HEK293T (cell line): ENCODE results near the gene TCN2.

Source experiments
- CTCF ChIA-PET: fragments of 350-600 bp; formaldehyde crosslinking; extraction: SDS; loops from one replicate; lab custom pipeline; 2021; ENCODE audit warnings: antibody characterized with exemption, inconsistent platforms; lab: Yijun Ruan, JAX
- POLR2A ChIA-PET: fragments of 350-600 bp; formaldehyde crosslinking; extraction: SDS; loops from one replicate; lab custom pipeline; 2020; ENCODE audit warnings: antibody characterized with exemption, inconsistent platforms; lab: Yijun Ruan, JAX
- DNase-seq: peaks from one replicate; pipeline ENCODE4 v3.0.0; 2012; ENCODE audit warnings: mixed read lengths; ENCODE audit errors: extremely low spot score
- ARNT ChIP-seq: fragments of 450-650 bp; IDR thresholded peaks from 2 replicates; pipeline ENCODE4 v1.6.1; 2017; ENCODE audit warnings: mild to moderate bottlenecking
- BHLHE40 ChIP-seq: fragments of 450-650 bp; IDR thresholded peaks from 2 replicates; pipeline ENCODE4 v1.6.1; 2016; ENCODE audit warnings: mild to moderate bottlenecking, moderate library complexity, borderline replicate concordance
- CTBP1 ChIP-seq: fragments of 450-650 bp; IDR thresholded peaks from 2 replicates; pipeline ENCODE4 v1.6.1; 2016; ENCODE audit warnings: borderline replicate concordance
- ELF4 ChIP-seq: fragments of 450-650 bp; IDR thresholded peaks from 2 replicates; pipeline ENCODE4 v1.6.1; 2017; ENCODE audit warnings: antibody characterized with exemption
- FOXA1 ChIP-seq: fragments of 450-650 bp; IDR thresholded peaks from 2 replicates; pipeline ENCODE4 v1.6.1; 2016; ENCODE audit warnings: mild to moderate bottlenecking
- FOXK2 ChIP-seq: fragments of 450-650 bp; IDR thresholded peaks from 2 replicates; pipeline ENCODE4 v1.6.1; 2016; ENCODE audit warnings: mild to moderate bottlenecking
- FOXM1 ChIP-seq: fragments of 450-650 bp; IDR thresholded peaks from 2 replicates; pipeline ENCODE4 v1.6.1; 2017; ENCODE audit warnings: mild to moderate bottlenecking, borderline replicate concordance
- HDGF ChIP-seq: fragments of 450-650 bp; IDR thresholded peaks from 2 replicates; pipeline ENCODE4 v1.6.1; 2017; ENCODE audit warnings: antibody characterized with exemption, borderline replicate concordance
- L3MBTL2 ChIP-seq: fragments of 450-650 bp; conservative IDR thresholded peaks from 2 replicates; pipeline ENCODE4 v1.6.1; 2016; ENCODE audit warnings: mild to moderate bottlenecking
- LEF1 ChIP-seq: fragments of 450-650 bp; IDR thresholded peaks from 2 replicates; pipeline ENCODE4 v1.6.1; 2017; ENCODE audit warnings: mild to moderate bottlenecking, borderline replicate concordance
- NFRKB ChIP-seq: fragments of 450-650 bp; IDR thresholded peaks from 2 replicates; pipeline ENCODE4 v1.6.1; 2016; ENCODE audit warnings: mild to moderate bottlenecking, moderate library complexity
- PKNOX1 ChIP-seq: fragments of 450-650 bp; IDR thresholded peaks from 2 replicates; pipeline ENCODE4 v1.6.1; 2016
- SP1 ChIP-seq: fragments of 450-650 bp; IDR thresholded peaks from 2 replicates; pipeline ENCODE4 v1.6.1; 2017
- SUZ12 ChIP-seq: fragments of 450-650 bp; IDR thresholded peaks from 2 replicates; pipeline ENCODE4 v1.6.1; 2016; ENCODE audit warnings: mild to moderate bottlenecking
- TARDBP ChIP-seq: fragments of 450-650 bp; IDR thresholded peaks from 2 replicates; pipeline ENCODE4 v1.6.1; 2016
- ZNF384 ChIP-seq: fragments of 450-650 bp; IDR thresholded peaks from 2 replicates; pipeline ENCODE4 v1.6.1; 2016

Gene TCN2

GRCh38 chr22:30654361-30654760 is 47.4 kb downstream of the TCN2 start:
- ChIA-PET CTCF (no interaction called here), POLR2A (no interaction called here)
- no peak for DNase-seq
- no peak for TF ChIP-seq NFRKB
- no peak for TF ChIP-seq HDGF
- TF ChIP-seq FOXM1: no peak
- no peak for TF ChIP-seq SUZ12
- no peak for TF ChIP-seq ELF4
- no peak for TF ChIP-seq FOXK2
- no peak for TF ChIP-seq CTBP1
- TF ChIP-seq BHLHE40: no peak
- TF ChIP-seq LEF1: no peak
- no peak for TF ChIP-seq SP1
- TF ChIP-seq ARNT: no peak
- TF ChIP-seq ZNF384: no peak
- no peak for TF ChIP-seq PKNOX1
- no peak for TF ChIP-seq TARDBP
- TF ChIP-seq FOXA1: no peak

GRCh38 chr22:30655532-30655931 is 48.6 kb downstream of the TCN2 start:
- POLR2A ChIA-PET: no interaction called here
- CTCF ChIA-PET: interaction anchor here (0.6 to 0.7 kb wide), 2 partner anchors 21 to 585 kb away, joined by 3 read pairs; no protein-coding TSS in a partner anchor
- TF ChIP-seq PKNOX1 (peak; percentile 60; the same call in 1 of the 2 replicates), HDGF (no peak), ZNF384 (no peak), L3MBTL2 (no peak), SP1 (no peak), CTBP1 (no peak), LEF1 (no peak), TARDBP (no peak), ELF4 (no peak), NFRKB (no peak), SUZ12 (no peak), FOXK2 (no peak), FOXM1 (no peak), ARNT (0 out of 2 replicates have a peak, but pooled peaks have one; percentile 27), BHLHE40 (no peak), FOXA1 (no peak)
- DNase-seq: no peak

GRCh38 chr22:30662040-30662439 is 55.1 kb downstream of the TCN2 start:
- DNase-seq: no peak
- TF ChIP-seq LEF1 (no peak), TARDBP (no peak)
- ChIA-PET POLR2A (interaction anchor here (0.7 kb wide), 1 partner anchor 263 kb away, joined by 3 read pairs; no protein-coding TSS in a partner anchor), CTCF (interaction anchor here (0.5 kb wide), 1 partner anchor 1037 kb away, joined by 3 read pairs; no protein-coding TSS in a partner anchor)

- CTCF ChIA-PET: no interaction called here
- DNase-seq: no peak
- TF ChIP-seq SUZ12 (no peak), L3MBTL2 (no peak), BHLHE40 (no peak), PKNOX1 (no peak), FOXM1 (no peak), NFRKB (no peak), HDGF (no peak), CTBP1 (no peak), ZNF384 (no peak), SP1 (no peak), FOXA1 (no peak)
- POLR2A ChIA-PET: no interaction called here
Measured at GRCh38 chr22:30664798-30665197, 57.8 kb downstream of the TCN2 start.

GRCh38 chr22:30665266-30665665 is 58.3 kb downstream of the TCN2 start:
- DNase-seq: no peak
- ChIA-PET POLR2A (no interaction called here), CTCF (no interaction called here)
- TF ChIP-seq L3MBTL2: no peak
- TF ChIP-seq LEF1: no peak
- no peak for TF ChIP-seq SUZ12
- no peak for TF ChIP-seq ZNF384
- TF ChIP-seq NFRKB: no peak
- TF ChIP-seq PKNOX1: no peak

GRCh38 chr22:30665786-30666185 is 58.8 kb downstream of the TCN2 start:
- CTCF ChIA-PET: no interaction called here
- POLR2A ChIA-PET: no interaction called here
- no peak for DNase-seq
- TF ChIP-seq FOXK2 (no peak), ARNT (no peak), CTBP1 (no peak), TARDBP (no peak), PKNOX1 (no peak), ZNF384 (no peak), NFRKB (no peak), FOXA1 (no peak), FOXM1 (no peak), SUZ12 (no peak), ELF4 (no peak), HDGF (no peak), SP1 (no peak), LEF1 (no peak), L3MBTL2 (no peak), BHLHE40 (no peak)
